Astrocyte (in vitro differentiated cells and primary cell): ENCODE results near the gene THOC6.

Source experiments
- CTCF ChIP-seq: IDR thresholded peaks from 2 replicates; pipeline ENCODE4 v1.5.1; 2011; ENCODE audit warnings: low read depth, mild to moderate bottlenecking, inconsistent platforms, low read length, moderate library complexity; ENCODE audit not compliant: insufficient read depth
- EZH2 ChIP-seq: IDR thresholded peaks from 2 replicates; pipeline ENCODE4 v1.6.1; 2012; ENCODE audit warnings: mild to moderate bottlenecking, low read length, inconsistent platforms; ENCODE audit not compliant: insufficient read depth

- TF ChIP-seq CTCF (no peak), EZH2 (no peak)
Observed at GRCh38 chr16:3015865-3016521, 7.8 kb upstream of the THOC6 start.
